Measurements from ENCODE around the gene TBL1Y.

DNA sequence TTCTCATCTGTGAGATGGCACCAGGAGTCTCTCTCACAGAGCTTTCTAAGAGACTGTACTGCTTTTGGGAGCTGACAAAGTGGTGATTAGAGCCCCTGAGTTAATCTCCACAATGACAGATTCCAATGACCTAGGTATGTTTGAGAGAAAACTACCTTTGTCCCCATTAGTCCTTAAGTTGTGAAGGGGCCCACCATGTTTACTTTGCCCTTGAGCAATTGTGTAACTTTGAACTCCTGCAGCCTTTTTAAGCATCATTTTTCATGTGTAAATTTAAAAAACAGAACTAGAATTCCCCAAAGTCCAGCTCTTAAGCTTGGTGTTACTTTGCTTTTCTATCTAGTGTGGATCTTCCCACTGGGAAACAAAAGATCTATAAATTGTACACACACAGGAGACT is 2.9 kb downstream of the TBL1Y start:
- TF ChIP-seq ZNF274 (IDR thresholded peaks at IDR 0.05; ENCODE audit: low read depth, low read length) (no peak), YY1 (IDR thresholded peaks at IDR 0.05; ENCODE audit: insufficient read depth, insufficient read length) (no peak), SUZ12 (IDR thresholded peaks at IDR 0.05; ENCODE audit: extremely low read depth, insufficient read depth, insufficient read length) (no peak)

Measured in NT2/D1 (cell line).